ENCODE results near the gene ZNF396.

DNA sequence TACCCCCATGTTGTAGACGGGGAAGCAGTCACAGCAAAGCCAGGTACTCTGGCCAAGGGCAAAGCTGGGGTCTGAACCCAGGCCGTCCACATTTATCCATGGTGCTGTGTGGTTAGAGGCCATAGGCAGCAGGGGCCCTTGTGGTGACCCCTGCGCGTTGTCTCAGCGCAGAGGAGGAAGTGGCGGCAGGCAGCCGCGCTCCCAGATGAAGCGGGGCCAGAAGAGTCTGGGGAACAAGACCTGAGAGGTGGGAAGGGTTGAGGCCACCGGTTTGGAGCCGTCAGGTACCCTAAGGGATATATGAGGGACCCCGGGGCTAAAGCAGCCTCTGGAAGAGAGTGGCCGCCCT is 770 bp downstream of the ZNF396 start:
- TF ChIP-seq BACH2 (CRISPR knock-in tag; IDR thresholded peaks at IDR 0.05; ENCODE audit: borderline replicate concordance) (no peak), ZFP30 (CRISPR knock-in tag; IDR thresholded peaks at IDR 0.05) (no peak), CSDC2 (CRISPR knock-in tag; IDR thresholded peaks at IDR 0.05) (no peak), GLIS3 (CRISPR knock-in tag; IDR thresholded peaks at IDR 0.05) (no peak), RARB (CRISPR knock-in tag; IDR thresholded peaks at IDR 0.05) (no peak), ZC3H10 (CRISPR knock-in tag; IDR thresholded peaks at IDR 0.05) (no peak), PPARA (CRISPR knock-in tag; IDR thresholded peaks at IDR 0.05; ENCODE audit: borderline replicate concordance) (no peak), ARNTL (CRISPR knock-in tag; IDR thresholded peaks at IDR 0.05; ENCODE audit: borderline replicate concordance, low read depth) (no peak)
- TF ChIP-seq, protein P1, sequence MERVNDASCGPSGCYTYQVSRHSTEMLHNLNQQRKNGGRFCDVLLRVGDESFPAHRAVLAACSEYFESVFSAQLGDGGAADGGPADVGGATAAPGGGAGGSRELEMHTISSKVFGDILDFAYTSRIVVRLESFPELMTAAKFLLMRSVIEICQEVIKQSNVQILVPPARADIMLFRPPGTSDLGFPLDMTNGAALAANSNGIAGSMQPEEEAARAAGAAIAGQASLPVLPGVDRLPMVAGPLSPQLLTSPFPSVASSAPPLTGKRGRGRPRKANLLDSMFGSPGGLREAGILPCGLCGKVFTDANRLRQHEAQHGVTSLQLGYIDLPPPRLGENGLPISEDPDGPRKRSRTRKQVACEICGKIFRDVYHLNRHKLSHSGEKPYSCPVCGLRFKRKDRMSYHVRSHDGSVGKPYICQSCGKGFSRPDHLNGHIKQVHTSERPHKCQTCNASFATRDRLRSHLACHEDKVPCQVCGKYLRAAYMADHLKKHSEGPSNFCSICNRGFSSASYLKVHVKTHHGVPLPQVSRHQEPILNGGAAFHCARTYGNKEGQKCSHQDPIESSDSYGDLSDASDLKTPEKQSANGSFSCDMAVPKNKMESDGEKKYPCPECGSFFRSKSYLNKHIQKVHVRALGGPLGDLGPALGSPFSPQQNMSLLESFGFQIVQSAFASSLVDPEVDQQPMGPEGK (CRISPR knock-in tag; IDR thresholded peaks at IDR 0.05; ENCODE audit: borderline replicate concordance) = no peak
- TF ChIP-seq, protein P2, sequence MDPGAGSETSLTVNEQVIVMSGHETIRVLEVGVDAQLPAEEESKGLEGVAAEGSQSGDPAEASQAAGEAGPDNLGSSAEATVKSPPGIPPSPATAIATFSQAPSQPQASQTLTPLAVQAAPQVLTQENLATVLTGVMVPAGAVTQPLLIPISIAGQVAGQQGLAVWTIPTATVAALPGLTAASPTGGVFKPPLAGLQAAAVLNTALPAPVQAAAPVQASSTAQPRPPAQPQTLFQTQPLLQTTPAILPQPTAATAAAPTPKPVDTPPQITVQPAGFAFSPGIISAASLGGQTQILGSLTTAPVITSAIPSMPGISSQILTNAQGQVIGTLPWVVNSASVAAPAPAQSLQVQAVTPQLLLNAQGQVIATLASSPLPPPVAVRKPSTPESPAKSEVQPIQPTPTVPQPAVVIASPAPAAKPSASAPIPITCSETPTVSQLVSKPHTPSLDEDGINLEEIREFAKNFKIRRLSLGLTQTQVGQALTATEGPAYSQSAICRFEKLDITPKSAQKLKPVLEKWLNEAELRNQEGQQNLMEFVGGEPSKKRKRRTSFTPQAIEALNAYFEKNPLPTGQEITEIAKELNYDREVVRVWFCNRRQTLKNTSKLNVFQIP (CRISPR knock-in tag; IDR thresholded peaks at IDR 0.05; ENCODE audit: borderline replicate concordance, low read depth) = no peak
- TF ChIP-seq, protein P3, sequence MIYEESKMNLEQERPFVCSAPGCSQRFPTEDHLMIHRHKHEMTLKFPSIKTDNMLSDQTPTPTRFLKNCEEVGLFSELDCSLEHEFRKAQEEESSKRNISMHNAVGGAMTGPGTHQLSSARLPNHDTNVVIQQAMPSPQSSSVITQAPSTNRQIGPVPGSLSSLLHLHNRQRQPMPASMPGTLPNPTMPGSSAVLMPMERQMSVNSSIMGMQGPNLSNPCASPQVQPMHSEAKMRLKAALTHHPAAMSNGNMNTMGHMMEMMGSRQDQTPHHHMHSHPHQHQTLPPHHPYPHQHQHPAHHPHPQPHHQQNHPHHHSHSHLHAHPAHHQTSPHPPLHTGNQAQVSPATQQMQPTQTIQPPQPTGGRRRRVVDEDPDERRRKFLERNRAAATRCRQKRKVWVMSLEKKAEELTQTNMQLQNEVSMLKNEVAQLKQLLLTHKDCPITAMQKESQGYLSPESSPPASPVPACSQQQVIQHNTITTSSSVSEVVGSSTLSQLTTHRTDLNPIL (CRISPR knock-in tag; IDR thresholded peaks at IDR 0.05; ENCODE audit: low read depth) = no peak

All from SK-N-SH treated with all-trans-retinoic acid at 6 μM for 48 hours (cell line).